Upper lobe of right lung (tissue), 1 donor: ENCODE results near the gene FGFRL1. TPM values are rescaled to one million over a fixed set of nuclear protein-coding genes. Genes with fewer than 3 reads are reported as not detected.

Experiments used
- ATAC-seq: fragments of 200-7000 bp; cut with Tn5 transposase; one replicate; pipeline ENCODE4 v1.9.1; 2020; ENCODE audit warnings: mild to moderate bottlenecking, moderate library complexity
- DNase-seq: peaks from one replicate; pipeline ENCODE4 v3.0.0-alpha.2; 2020
- H3K27ac ChIP-seq: fragments of 200-600 bp; one replicate; pipeline ENCODE4 v1.8.0; 2022
- H3K27me3 ChIP-seq: fragments of 200-600 bp; one replicate; pipeline ENCODE4 v1.8.0; 2022; ENCODE audit warnings: mild to moderate bottlenecking
- H3K36me3 ChIP-seq: fragments of 200-600 bp; one replicate; pipeline ENCODE4 v1.8.0; 2022
- H3K4me1 ChIP-seq: fragments of 200-600 bp; one replicate; pipeline ENCODE4 v1.8.0; 2022
- H3K4me3 ChIP-seq: fragments of 200-600 bp; one replicate; pipeline ENCODE4 v1.8.0; 2022; ENCODE audit warnings: mild to moderate bottlenecking
- H3K9me3 ChIP-seq: fragments of 200-600 bp; one replicate; pipeline ENCODE4 v1.8.0; 2022
- intact Hi-C: fragments of 100-400 bp; cut with DNase I; formaldehyde crosslinking; loops from one replicate; pipeline ENCODE4 v1.11.0; 2022
- total RNA-seq: library from RNA; stranded (reverse); fragmentation: NEBNext Ultra II Directional; extraction: Animal tissue kit (Norgen Biotek cat#: 25700); gene quantifications from one replicate; pipeline ENCODE4 v1.2.1, GENCODE V29; 2021
- TF ChIP-seq, protein P1 (sequence below): fragments of 200-600 bp; IDR thresholded peaks from one replicate; pipeline ENCODE4 v1.8.0; 2022; ENCODE audit warnings: antibody characterized with exemption
- donor health status: DM: no; HTN: yes; CAD: no; lungs with severe emphysema.

The FGFRL1 gene
- total RNA-seq, 1 donor from 2014 or later = 25.2 TPM

DNA sequence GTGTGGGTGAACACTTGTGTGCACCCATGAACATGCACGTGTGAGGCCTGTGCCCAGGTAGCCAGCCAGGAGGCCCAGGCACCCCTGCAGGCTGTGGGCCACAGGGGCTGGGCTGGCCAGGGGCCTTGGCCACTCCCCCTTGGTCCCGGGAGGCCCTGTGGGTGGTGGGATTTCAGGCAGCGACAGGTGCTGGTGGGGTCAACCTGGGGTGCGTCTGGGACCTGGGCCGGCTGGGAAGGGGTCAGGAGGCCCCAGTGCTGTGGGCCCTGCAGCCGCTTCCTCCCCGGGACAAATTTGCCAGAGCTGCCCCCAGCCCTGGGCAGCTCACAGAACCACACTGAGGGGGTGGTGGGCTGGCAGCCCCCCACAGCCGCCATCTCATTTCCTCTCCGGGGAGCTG, 7.9 kb downstream of the FGFRL1 start:
- ATAC-seq (no peak), DNase-seq (no peak)
- no peaks in the 10 kb centered on the region for H3K9me3 ChIP-seq
- H3K36me3 ChIP-seq = no peaks in the 10 kb centered on the region
- H3K27me3 ChIP-seq = no peaks in the 10 kb centered on the region
- no peaks in the 10 kb centered on the region for H3K4me1 ChIP-seq
- no peak overlapping the region for H3K4me3 ChIP-seq
- TF ChIP-seq, protein P1, sequence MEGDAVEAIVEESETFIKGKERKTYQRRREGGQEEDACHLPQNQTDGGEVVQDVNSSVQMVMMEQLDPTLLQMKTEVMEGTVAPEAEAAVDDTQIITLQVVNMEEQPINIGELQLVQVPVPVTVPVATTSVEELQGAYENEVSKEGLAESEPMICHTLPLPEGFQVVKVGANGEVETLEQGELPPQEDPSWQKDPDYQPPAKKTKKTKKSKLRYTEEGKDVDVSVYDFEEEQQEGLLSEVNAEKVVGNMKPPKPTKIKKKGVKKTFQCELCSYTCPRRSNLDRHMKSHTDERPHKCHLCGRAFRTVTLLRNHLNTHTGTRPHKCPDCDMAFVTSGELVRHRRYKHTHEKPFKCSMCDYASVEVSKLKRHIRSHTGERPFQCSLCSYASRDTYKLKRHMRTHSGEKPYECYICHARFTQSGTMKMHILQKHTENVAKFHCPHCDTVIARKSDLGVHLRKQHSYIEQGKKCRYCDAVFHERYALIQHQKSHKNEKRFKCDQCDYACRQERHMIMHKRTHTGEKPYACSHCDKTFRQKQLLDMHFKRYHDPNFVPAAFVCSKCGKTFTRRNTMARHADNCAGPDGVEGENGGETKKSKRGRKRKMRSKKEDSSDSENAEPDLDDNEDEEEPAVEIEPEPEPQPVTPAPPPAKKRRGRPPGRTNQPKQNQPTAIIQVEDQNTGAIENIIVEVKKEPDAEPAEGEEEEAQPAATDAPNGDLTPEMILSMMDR = no peak
- intact Hi-C loops = no loop called here
- H3K27ac ChIP-seq = no peak overlapping the region

DNA sequence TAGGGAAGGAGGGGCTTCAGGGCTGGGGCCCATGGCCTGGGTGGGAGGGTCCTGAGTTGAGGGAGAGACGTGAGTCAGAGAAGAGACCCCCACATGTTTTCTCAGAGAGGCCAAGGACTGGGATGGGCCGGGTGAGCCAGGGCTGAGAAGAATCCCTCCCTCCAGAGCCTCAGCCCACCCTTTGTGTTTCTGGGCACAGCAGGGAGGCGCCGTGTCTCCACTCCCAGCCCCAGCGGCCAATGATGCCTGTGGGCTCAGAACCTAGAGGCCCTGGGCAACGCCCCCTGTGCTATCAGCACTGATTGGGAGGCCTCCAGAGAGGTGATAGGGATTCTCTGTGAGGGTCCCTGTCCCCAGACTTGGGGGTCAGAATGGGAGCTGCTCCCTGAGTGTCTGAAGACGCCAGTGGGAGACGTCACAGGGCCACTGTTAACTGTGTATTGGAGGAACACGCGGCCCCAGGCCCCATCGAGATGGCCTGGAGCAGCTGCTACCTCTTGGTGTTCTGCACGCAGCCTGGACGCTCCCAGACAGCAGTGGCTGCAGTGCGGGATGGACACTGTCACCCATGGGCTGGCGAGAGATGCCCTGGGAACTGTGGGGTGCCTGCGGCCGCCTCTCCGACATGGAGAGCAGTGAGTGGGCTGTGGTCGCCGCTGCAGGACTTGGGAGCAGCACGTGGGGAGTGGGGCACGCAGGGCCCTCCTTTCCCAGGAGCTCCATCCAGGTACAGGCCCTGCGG, 8.5 kb downstream of the FGFRL1 start:
- no peak overlapping the region for H3K27ac ChIP-seq
- intact Hi-C loops = no loop called here

DNA sequence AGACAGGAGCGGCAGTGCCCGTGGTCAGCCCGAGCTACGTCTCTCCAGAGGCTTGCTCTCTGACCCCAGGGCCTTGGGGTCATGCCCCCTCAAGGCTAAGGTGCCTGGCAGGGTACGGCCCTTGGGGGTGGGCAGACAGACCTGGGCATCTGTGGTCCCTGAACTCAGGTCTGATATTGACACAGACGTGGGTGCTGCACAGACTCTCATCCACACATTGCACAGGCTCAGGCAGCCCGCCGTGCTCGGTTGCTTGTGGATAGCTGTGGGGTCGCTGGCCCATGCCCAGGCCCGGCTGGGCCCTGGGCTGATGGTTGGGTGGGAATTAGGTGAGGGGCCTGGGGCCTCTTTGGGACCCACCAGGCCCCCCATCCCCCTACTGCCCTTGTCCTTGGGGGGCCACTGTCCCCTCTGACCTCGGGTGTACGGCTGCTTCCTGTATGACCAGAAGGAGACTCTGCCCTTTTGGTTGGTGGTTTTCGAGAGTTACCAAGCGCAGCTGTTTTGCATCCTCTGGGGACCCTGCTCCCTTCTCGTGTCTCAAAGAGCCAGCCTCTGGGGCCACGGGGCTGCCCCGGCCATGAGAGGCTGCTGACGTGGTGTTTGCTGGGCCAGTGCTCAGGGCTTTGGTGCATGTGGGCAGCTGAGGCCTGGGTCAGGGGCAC, 10.1 kb downstream of the FGFRL1 start:
- intact Hi-C loops = no loop called here
- no peak for ATAC-seq

More for the DNA sequence above, 8.5 kb downstream of the FGFRL1 start:
- no peaks in the 10 kb centered on the region for H3K9me3 ChIP-seq
- no peaks in the 10 kb centered on the region for H3K4me1 ChIP-seq
- no peak overlapping the region for H3K4me3 ChIP-seq
- no peak for DNase-seq
- TF ChIP-seq, protein P1 = no peak
- no peaks in the 10 kb centered on the region for H3K27me3 ChIP-seq
- H3K36me3 ChIP-seq = no peaks in the 10 kb centered on the region
- no peak for ATAC-seq

DNA sequence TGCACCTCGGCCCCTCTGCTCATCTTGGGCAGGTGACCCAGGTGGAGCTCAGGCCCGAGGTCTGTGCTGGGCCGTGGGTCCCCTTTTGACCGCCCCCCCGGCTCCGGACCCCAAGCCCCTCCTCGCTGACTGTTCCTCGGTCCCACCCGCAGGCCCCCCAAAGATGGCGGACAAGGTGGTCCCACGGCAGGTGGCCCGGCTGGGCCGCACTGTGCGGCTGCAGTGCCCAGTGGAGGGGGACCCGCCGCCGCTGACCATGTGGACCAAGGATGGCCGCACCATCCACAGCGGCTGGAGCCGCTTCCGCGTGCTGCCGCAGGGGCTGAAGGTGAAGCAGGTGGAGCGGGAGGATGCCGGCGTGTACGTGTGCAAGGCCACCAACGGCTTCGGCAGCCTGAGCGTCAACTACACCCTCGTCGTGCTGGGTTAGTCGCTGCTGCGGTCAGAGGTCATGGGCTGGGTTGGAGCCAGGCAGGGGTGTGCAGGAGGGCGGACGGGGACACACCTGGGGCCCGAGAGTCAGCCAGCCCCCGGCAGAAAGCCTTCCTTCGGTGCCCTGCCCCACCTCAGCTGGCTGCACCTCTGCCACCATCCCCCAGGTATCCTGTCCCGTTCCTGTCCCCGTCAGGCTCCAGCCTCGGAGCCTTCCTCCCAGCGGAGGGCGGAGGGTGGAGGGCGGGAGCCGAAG, 10.8 kb downstream of the FGFRL1 start:
- TF ChIP-seq, protein P1 = no peak
- Histone ChIP-seq H3K36me3 (no peaks in the 10 kb centered on the region), H3K27ac (no peak overlapping the region), H3K4me1 (no peaks in the 10 kb centered on the region), H3K9me3 (no peaks in the 10 kb centered on the region), H3K27me3 (no peaks in the 10 kb centered on the region), H3K4me3 (no peak overlapping the region)
- DNase-seq = no peak
- ATAC-seq = no peak
- intact Hi-C loops = no loop called here

More for the DNA sequence above, 10.1 kb downstream of the FGFRL1 start:
- DNase-seq = no peak
- Histone ChIP-seq H3K36me3 (no peaks in the 10 kb centered on the region), H3K27ac (no peak overlapping the region), H3K4me3 (no peak overlapping the region), H3K9me3 (no peaks in the 10 kb centered on the region), H3K4me1 (no peaks in the 10 kb centered on the region), H3K27me3 (no peaks in the 10 kb centered on the region)
- TF ChIP-seq, protein P1 = no peak

DNA sequence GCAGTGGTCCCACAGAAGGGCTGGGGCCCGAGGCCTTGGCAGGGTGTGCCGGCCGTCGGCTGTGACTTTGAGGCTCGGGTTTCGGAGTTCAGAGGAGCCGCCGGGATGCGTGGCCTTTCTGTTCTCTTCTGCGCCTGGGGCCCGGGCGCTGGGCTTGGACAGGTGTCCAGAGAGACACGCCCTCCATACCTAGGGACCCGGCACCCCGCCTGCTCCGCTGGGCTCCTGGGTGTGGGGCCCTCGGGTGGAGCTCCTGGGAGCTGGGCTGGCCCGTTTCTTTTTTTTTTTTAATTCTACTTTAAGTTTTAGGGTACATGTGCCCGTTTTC, 11.3 kb downstream of the FGFRL1 start:
- no peak overlapping the region for H3K27ac ChIP-seq
- intact Hi-C loops = no loop called here
- ATAC-seq (no peak), DNase-seq (no peak)
- no peaks in the 10 kb centered on the region for H3K36me3 ChIP-seq
- H3K4me1 ChIP-seq = no peaks in the 10 kb centered on the region
- TF ChIP-seq, protein P1 = no peak
- no peaks in the 10 kb centered on the region for H3K9me3 ChIP-seq
- no peaks in the 10 kb centered on the region for H3K27me3 ChIP-seq
- H3K4me3 ChIP-seq = no peak overlapping the region
